H1 (cell line): ENCODE data around the gene HHAT. TPM values are rescaled to one million over a fixed set of nuclear protein-coding genes. Genes with fewer than 3 reads are reported as not detected.

ENCODE experiments used
- CHD1 ChIP-seq: IDR thresholded peaks from 2 replicates; pipeline ENCODE4 v1.6.1; 2012; ENCODE audit warnings: low read depth, low read length, improper control_type of control experiment
- CTBP2 ChIP-seq: IDR thresholded peaks from 2 replicates; pipeline ENCODE4 v1.7.0; 2011; ENCODE audit warnings: borderline replicate concordance, mild to moderate bottlenecking, moderate library complexity, mixed read lengths, low read length; ENCODE audit not compliant: insufficient read depth, insufficient read length
- EGR1 ChIP-seq: IDR thresholded peaks from 2 replicates; pipeline ENCODE4 v1.6.1; 2011; ENCODE audit warnings: low read depth, low read length, borderline replicate concordance
- FOSL1 ChIP-seq: IDR thresholded peaks from 2 replicates; pipeline ENCODE4 v1.6.1; 2011; ENCODE audit warnings: mild to moderate bottlenecking, low read depth, low read length, moderate library complexity; ENCODE audit not compliant: insufficient read depth
- KDM4A ChIP-seq: IDR thresholded peaks from one replicate; pipeline ENCODE4 v1.7.1; 2012; ENCODE audit warnings: low read depth, mild to moderate bottlenecking, moderate library complexity, low read length, inconsistent platforms; ENCODE audit not compliant: severe bottlenecking
- KDM5A ChIP-seq: fragments of 200-600 bp; IDR thresholded peaks from 2 replicates; pipeline ENCODE4 v1.7.1; 2012; ENCODE audit warnings: mild to moderate bottlenecking, low read length, inconsistent platforms, mixed read lengths
- NRF1 ChIP-seq: IDR thresholded peaks from 2 replicates; pipeline ENCODE4 v1.6.1; 2011; ENCODE audit warnings: mild to moderate bottlenecking, low read depth, low read length, improper control_type of control experiment
- PHF8 ChIP-seq: fragments of 200-600 bp; sonication (generic); conservative IDR thresholded peaks from 2 replicates; pipeline ENCODE4 v1.7.1; 2012; ENCODE audit warnings: low read depth, mild to moderate bottlenecking, inconsistent platforms, low read length, moderate library complexity
- RFX5 ChIP-seq: IDR thresholded peaks from 2 replicates; pipeline ENCODE4 v1.6.1; 2011; ENCODE audit warnings: low read depth, low read length, improper control_type of control experiment, borderline replicate concordance
- SUZ12 ChIP-seq: fragments of 200-600 bp; sonication (generic); IDR thresholded peaks from 2 replicates; pipeline ENCODE4 v1.6.1; 2012; ENCODE audit warnings: mild to moderate bottlenecking, inconsistent platforms, low read length, moderate library complexity, mixed read lengths
- TAF1 ChIP-seq: IDR thresholded peaks from 2 replicates; pipeline ENCODE4 v1.6.1; 2011; ENCODE audit warnings: mild to moderate bottlenecking, low read depth, low read length
- TBP ChIP-seq: IDR thresholded peaks from 2 replicates; pipeline ENCODE4 v1.6.1; 2011; ENCODE audit warnings: low read depth, low read length, improper control_type of control experiment
- polyA plus RNA-seq, 7 experiments: library from polyadenylated mRNA; depleted of rRNA in 3 of 7; stranded (reverse) in 5 of 7; unstranded in 2 of 7; fragments of >200 nt in 5 of 7; fragments of 200-250 nt in 2 of 7; gene quantifications; 1 replicate in 5 of 7; 2 replicates in 1 of 7; 4 replicates in 1 of 7; pipeline versions ENCODE4 v1.2.1 to v1.2.3, GENCODE V29; 2011 to 2013; ENCODE audit warnings: missing spikeins in 2 of 7, mixed read lengths in 2 of 7
- total RNA-seq: library from RNA; stranded (reverse); fragmentation: NEBNext Ultra II Directional; extraction: Animal tissue kit (Norgen Biotek cat#: 25700); gene quantifications from 2 replicates; pipeline ENCODE4 v1.2.1, GENCODE V29; 2021
- TF ChIP-seq, protein P1 (sequence below): fragments of 300-600 bp; sonication (generic); IDR thresholded peaks from 2 replicates; pipeline ENCODE4 v1.7.1; 2012; ENCODE audit warnings: low read length, moderate library complexity, mild to moderate bottlenecking, inconsistent platforms; ENCODE audit not compliant: insufficient replicate concordance

Gene HHAT
- total and polyA plus RNA-seq, 2 of the 8 experiments (the other 6 are each of a cell fraction or from before 2014, with no cell fraction given): 0.15 to 0.51 TPM

DNA sequence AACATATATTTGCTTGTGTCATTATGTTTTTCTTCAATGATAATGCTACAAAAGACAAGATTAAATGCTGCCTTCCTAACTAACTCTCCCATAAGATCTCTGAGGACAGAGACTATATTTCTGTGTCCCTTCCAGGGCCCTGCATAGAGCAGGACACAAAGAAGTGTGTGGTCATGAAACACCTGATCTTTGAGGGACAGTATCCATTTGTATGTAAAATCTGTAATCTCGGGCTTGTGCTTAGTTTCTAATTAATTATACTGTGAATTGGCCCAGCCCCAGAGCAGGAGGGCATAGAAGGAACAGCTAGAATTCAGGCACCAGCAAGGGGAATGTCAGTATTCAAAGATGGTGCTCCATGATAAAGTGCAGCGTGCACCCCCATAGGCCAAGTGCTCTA is 374.9 kb downstream of the HHAT start (continued):
- TF ChIP-seq, protein P1, sequence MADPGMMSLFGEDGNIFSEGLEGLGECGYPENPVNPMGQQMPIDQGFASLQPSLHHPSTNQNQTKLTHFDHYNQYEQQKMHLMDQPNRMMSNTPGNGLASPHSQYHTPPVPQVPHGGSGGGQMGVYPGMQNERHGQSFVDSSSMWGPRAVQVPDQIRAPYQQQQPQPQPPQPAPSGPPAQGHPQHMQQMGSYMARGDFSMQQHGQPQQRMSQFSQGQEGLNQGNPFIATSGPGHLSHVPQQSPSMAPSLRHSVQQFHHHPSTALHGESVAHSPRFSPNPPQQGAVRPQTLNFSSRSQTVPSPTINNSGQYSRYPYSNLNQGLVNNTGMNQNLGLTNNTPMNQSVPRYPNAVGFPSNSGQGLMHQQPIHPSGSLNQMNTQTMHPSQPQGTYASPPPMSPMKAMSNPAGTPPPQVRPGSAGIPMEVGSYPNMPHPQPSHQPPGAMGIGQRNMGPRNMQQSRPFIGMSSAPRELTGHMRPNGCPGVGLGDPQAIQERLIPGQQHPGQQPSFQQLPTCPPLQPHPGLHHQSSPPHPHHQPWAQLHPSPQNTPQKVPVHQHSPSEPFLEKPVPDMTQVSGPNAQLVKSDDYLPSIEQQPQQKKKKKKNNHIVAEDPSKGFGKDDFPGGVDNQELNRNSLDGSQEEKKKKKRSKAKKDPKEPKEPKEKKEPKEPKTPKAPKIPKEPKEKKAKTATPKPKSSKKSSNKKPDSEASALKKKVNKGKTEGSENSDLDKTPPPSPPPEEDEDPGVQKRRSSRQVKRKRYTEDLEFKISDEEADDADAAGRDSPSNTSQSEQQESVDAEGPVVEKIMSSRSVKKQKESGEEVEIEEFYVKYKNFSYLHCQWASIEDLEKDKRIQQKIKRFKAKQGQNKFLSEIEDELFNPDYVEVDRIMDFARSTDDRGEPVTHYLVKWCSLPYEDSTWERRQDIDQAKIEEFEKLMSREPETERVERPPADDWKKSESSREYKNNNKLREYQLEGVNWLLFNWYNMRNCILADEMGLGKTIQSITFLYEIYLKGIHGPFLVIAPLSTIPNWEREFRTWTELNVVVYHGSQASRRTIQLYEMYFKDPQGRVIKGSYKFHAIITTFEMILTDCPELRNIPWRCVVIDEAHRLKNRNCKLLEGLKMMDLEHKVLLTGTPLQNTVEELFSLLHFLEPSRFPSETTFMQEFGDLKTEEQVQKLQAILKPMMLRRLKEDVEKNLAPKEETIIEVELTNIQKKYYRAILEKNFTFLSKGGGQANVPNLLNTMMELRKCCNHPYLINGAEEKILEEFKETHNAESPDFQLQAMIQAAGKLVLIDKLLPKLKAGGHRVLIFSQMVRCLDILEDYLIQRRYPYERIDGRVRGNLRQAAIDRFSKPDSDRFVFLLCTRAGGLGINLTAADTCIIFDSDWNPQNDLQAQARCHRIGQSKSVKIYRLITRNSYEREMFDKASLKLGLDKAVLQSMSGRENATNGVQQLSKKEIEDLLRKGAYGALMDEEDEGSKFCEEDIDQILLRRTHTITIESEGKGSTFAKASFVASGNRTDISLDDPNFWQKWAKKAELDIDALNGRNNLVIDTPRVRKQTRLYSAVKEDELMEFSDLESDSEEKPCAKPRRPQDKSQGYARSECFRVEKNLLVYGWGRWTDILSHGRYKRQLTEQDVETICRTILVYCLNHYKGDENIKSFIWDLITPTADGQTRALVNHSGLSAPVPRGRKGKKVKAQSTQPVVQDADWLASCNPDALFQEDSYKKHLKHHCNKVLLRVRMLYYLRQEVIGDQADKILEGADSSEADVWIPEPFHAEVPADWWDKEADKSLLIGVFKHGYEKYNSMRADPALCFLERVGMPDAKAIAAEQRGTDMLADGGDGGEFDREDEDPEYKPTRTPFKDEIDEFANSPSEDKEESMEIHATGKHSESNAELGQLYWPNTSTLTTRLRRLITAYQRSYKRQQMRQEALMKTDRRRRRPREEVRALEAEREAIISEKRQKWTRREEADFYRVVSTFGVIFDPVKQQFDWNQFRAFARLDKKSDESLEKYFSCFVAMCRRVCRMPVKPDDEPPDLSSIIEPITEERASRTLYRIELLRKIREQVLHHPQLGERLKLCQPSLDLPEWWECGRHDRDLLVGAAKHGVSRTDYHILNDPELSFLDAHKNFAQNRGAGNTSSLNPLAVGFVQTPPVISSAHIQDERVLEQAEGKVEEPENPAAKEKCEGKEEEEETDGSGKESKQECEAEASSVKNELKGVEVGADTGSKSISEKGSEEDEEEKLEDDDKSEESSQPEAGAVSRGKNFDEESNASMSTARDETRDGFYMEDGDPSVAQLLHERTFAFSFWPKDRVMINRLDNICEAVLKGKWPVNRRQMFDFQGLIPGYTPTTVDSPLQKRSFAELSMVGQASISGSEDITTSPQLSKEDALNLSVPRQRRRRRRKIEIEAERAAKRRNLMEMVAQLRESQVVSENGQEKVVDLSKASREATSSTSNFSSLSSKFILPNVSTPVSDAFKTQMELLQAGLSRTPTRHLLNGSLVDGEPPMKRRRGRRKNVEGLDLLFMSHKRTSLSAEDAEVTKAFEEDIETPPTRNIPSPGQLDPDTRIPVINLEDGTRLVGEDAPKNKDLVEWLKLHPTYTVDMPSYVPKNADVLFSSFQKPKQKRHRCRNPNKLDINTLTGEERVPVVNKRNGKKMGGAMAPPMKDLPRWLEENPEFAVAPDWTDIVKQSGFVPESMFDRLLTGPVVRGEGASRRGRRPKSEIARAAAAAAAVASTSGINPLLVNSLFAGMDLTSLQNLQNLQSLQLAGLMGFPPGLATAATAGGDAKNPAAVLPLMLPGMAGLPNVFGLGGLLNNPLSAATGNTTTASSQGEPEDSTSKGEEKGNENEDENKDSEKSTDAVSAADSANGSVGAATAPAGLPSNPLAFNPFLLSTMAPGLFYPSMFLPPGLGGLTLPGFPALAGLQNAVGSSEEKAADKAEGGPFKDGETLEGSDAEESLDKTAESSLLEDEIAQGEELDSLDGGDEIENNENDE: no peak
- TF ChIP-seq KDM5A (no peak), PHF8 (no peak), EGR1 (no peak), NRF1 (no peak), FOSL1 (no peak), KDM4A (no peak), SUZ12 (no peak), RFX5 (no peak), CTBP2 (no peak), TAF1 (no peak), CHD1 (no peak), TBP (no peak)
